A673 (cell line): ENCODE data around the gene TARBP2.

ENCODE experiments used
- EZH2 ChIP-seq: fragments of 200-600 bp; sonication (generic); IDR thresholded peaks from 2 replicates; pipeline ENCODE4 v1.6.1; 2017; ENCODE audit warnings: borderline replicate concordance, low read depth, mild to moderate bottlenecking, mixed read lengths, antibody characterized with exemption, low read length; ENCODE audit not compliant: poor library complexity, severe bottlenecking
- TF ChIP-seq, protein P1 (sequence below): fragments of 300-800, 200-600 bp; sonication (generic); conservative IDR thresholded peaks from 2 replicates; pipeline ENCODE4 v1.5.1; 2017; ENCODE audit warnings: low read depth, mild to moderate bottlenecking, antibody characterized with exemption, low read length, moderate library complexity, mixed read lengths

DNA sequence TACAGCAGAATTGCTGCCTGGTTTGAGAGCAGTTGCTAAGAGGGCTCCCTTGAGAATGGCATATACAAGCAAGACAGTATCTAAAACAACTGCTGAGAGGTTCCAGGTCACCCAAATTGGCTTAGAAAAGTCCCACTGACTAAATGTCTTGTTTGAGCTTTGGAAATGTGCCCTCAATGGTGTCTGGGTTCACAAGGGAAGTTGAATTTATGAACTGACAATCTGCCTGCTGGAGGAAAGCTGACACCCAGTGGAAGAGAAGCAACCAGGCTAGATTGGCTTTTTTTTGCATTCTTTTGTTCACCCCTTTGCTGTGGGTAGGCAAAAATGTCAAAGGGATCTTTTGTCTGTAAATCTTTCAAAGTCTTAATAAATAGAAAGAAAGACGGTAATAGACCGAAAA is 50.8 kb downstream of the TARBP2 start:
- TF ChIP-seq, protein P1, sequence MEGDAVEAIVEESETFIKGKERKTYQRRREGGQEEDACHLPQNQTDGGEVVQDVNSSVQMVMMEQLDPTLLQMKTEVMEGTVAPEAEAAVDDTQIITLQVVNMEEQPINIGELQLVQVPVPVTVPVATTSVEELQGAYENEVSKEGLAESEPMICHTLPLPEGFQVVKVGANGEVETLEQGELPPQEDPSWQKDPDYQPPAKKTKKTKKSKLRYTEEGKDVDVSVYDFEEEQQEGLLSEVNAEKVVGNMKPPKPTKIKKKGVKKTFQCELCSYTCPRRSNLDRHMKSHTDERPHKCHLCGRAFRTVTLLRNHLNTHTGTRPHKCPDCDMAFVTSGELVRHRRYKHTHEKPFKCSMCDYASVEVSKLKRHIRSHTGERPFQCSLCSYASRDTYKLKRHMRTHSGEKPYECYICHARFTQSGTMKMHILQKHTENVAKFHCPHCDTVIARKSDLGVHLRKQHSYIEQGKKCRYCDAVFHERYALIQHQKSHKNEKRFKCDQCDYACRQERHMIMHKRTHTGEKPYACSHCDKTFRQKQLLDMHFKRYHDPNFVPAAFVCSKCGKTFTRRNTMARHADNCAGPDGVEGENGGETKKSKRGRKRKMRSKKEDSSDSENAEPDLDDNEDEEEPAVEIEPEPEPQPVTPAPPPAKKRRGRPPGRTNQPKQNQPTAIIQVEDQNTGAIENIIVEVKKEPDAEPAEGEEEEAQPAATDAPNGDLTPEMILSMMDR, result peak; percentile 18; the same call in 1 of the 2 replicates
- TF ChIP-seq EZH2, result no peak
